ENCODE data around the gene KIF1B.

KIF1B gene

GRCh38 chr1:10178597-10179405, 31.6 kb upstream of the KIF1B start:
- Histone ChIP-seq H3K9me3 (ENCODE audit: insufficient read depth, low read length) (no peaks in the 10 kb centered on the region), H3K9ac (ENCODE audit: low read length) (no peak overlapping the region), H3K4me3 (ENCODE audit: insufficient read depth, low read length, poor library complexity, severe bottlenecking) (no peak overlapping the region), H3K4me2 (ENCODE audit: low read depth, low read length, poor library complexity, severe bottlenecking) (no peak overlapping the region), H4K20me1 (ENCODE audit: low read depth, low read length) (no peaks in the 10 kb centered on the region), H3K36me3 (ENCODE audit: low read length) (no peaks in the 10 kb centered on the region), H3K27me3 (ENCODE audit: low read length) (no peaks in the 10 kb centered on the region), H3F3A (ENCODE audit: insufficient read depth) (no peaks in the 10 kb centered on the region), H3K27ac (ENCODE audit: low read depth, low read length) (no peak overlapping the region), H3K79me2 (ENCODE audit: insufficient read depth, low read length) (no peaks in the 10 kb centered on the region), H2AFZ (ENCODE audit: low read depth, low read length, severe bottlenecking) (no peak overlapping the region), H3K9me2 (replicated peaks; ENCODE audit: insufficient read depth, low read length) (no peaks in the 10 kb centered on the region)
- TF ChIP-seq EZH2phosphoT487 (conservative IDR thresholded peaks at IDR 0.05; ENCODE audit: low read length) (no peak), CTCF (IDR thresholded peaks at IDR 0.05; ENCODE audit: insufficient read depth, low read length, poor library complexity, severe bottlenecking) (no peak)

- no peaks in the 10 kb centered on the region for H3K9me2 ChIP-seq (replicated peaks; ENCODE audit: insufficient read depth, low read length)
- H3K4me2 ChIP-seq (ENCODE audit: low read depth, low read length, poor library complexity, severe bottlenecking), result no peak overlapping the region
- H3K79me2 ChIP-seq (ENCODE audit: insufficient read depth, low read length), result no peaks in the 10 kb centered on the region
- H3K9ac ChIP-seq (ENCODE audit: low read length), result no peak overlapping the region
- H3K27ac ChIP-seq (ENCODE audit: low read depth, low read length), result no peak overlapping the region
- H3K9me3 ChIP-seq (ENCODE audit: insufficient read depth, low read length), result no peaks in the 10 kb centered on the region
- TF ChIP-seq EZH2phosphoT487 (conservative IDR thresholded peaks at IDR 0.05; ENCODE audit: low read length), result no peak
- TF ChIP-seq CTCF (IDR thresholded peaks at IDR 0.05; ENCODE audit: insufficient read depth, low read length, poor library complexity, severe bottlenecking), result no peak
- H4K20me1 ChIP-seq (ENCODE audit: low read depth, low read length), result no peaks in the 10 kb centered on the region
- no peak overlapping the region for H3K4me3 ChIP-seq (ENCODE audit: insufficient read depth, low read length, poor library complexity, severe bottlenecking)
- H3K36me3 ChIP-seq (ENCODE audit: low read length), result no peaks in the 10 kb centered on the region
- H3K27me3 ChIP-seq (ENCODE audit: low read length), result no peaks in the 10 kb centered on the region
- no peak overlapping the region for H2AFZ ChIP-seq (ENCODE audit: low read depth, low read length, severe bottlenecking)
- H3F3A ChIP-seq (ENCODE audit: insufficient read depth), result no peaks in the 10 kb centered on the region
These were observed 30.8 kb upstream of the KIF1B start for GRCh38 chr1:10179406-10180091.

- no peak for TF ChIP-seq CTCF (IDR thresholded peaks at IDR 0.05; ENCODE audit: insufficient read depth, low read length, poor library complexity, severe bottlenecking)
- no peak for TF ChIP-seq EZH2phosphoT487 (conservative IDR thresholded peaks at IDR 0.05; ENCODE audit: low read length)
- Histone ChIP-seq H4K20me1 (ENCODE audit: low read depth, low read length) (no peaks in the 10 kb centered on the region), H3K4me2 (ENCODE audit: low read depth, low read length, poor library complexity, severe bottlenecking) (no peak overlapping the region), H3K9me2 (replicated peaks; ENCODE audit: insufficient read depth, low read length) (no peaks in the 10 kb centered on the region), H3K4me3 (ENCODE audit: insufficient read depth, low read length, poor library complexity, severe bottlenecking) (no peak overlapping the region), H3K79me2 (ENCODE audit: insufficient read depth, low read length) (no peaks in the 10 kb centered on the region), H2AFZ (ENCODE audit: low read depth, low read length, severe bottlenecking) (no peak overlapping the region), H3F3A (ENCODE audit: insufficient read depth) (no peaks in the 10 kb centered on the region), H3K36me3 (ENCODE audit: low read length) (no peaks in the 10 kb centered on the region), H3K27me3 (ENCODE audit: low read length) (no peaks in the 10 kb centered on the region), H3K27ac (ENCODE audit: low read depth, low read length) (no peak overlapping the region), H3K9ac (ENCODE audit: low read length) (no peak overlapping the region), H3K9me3 (ENCODE audit: insufficient read depth, low read length) (no peaks in the 10 kb centered on the region)
These were observed 29.2 kb upstream of the KIF1B start for GRCh38 chr1:10181154-10181553.
